Hematopoietic multipotent progenitor cell treated with erythropoietin and hydrocortisone succinate and interleukin-3 and kit ligand, for 8 days (in vitro differentiated cells): Measurements from ENCODE around the gene CTDP1.

ENCODE experiments used
- DNase-seq: peaks from one replicate; pipeline ENCODE4 v3.0.0-alpha.2; 2015

Gene CTDP1

GRCh38 chr18:79786304-79786703 lies 106.7 kb downstream of the CTDP1 start:
- DNase-seq = no peak

DNA sequence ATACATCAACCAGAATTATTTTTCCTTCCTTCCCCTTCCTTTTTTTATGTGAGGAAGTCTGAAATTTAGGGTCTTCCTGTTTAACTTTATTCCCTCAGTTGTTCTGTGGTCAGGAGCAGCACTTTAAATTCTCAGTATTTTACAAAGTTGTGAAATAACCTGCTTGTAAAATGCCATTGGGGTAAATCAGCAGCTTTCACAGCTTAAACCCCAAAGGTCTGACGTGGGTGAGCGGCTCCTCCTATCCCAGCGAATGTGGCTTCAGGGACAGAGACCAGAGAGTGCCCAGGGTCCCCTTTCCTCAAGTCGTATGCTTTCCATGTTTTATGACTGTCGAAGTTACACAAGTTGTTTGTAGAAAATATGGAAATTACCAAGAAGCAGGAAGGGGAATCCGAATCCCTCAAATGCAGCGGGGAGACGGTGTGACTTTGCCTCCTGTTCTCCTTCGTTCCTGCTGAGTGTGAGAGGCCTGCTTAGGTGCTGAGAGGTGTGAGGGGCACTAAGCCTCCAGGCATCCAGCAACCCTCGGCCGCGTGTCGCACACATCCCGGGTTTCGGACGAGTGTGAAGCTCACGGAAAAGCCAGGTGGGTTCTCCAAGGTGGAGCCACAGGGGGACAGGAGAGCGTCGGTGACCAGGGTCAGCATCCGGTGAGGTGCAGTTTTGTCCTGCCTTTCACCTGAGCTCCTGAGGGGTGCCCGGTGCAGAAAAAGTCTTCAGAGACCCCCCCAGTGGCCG lies 107.4 kb downstream of the CTDP1 start:
- DNase-seq = no peak

DNA sequence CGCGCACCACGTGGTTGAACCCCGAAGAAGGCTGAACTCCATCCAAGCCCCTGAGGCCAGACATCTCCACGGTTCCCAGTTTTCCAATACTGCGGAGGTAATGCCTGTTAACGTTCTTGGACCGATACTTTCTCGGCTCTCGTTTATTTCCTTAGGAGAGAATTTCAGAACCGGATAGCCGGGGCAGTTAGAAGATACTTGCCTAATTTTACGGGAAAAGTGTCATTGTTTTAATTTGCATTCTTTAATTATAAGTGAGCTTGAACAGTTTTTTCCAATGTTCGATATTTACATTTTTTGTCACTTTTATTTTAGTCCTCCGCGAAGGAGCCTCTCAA lies 107.9 kb downstream of the CTDP1 start:
- DNase-seq = no peak

GRCh38 chr18:79787865-79788733 lies 108.5 kb downstream of the CTDP1 start:
- DNase-seq = no peak

- DNase-seq = no peak
These were observed 109.1 kb downstream of the CTDP1 start for GRCh38 chr18:79788734-79789085.

GRCh38 chr18:79789091-79789891 lies 109.7 kb downstream of the CTDP1 start:
- DNase-seq = no peak

GRCh38 chr18:79789901-79790890 lies 110.6 kb downstream of the CTDP1 start:
- DNase-seq = no peak

- peak; percentile 79 for DNase-seq
These were observed 111.7 kb downstream of the CTDP1 start for GRCh38 chr18:79790996-79791972.

DNA sequence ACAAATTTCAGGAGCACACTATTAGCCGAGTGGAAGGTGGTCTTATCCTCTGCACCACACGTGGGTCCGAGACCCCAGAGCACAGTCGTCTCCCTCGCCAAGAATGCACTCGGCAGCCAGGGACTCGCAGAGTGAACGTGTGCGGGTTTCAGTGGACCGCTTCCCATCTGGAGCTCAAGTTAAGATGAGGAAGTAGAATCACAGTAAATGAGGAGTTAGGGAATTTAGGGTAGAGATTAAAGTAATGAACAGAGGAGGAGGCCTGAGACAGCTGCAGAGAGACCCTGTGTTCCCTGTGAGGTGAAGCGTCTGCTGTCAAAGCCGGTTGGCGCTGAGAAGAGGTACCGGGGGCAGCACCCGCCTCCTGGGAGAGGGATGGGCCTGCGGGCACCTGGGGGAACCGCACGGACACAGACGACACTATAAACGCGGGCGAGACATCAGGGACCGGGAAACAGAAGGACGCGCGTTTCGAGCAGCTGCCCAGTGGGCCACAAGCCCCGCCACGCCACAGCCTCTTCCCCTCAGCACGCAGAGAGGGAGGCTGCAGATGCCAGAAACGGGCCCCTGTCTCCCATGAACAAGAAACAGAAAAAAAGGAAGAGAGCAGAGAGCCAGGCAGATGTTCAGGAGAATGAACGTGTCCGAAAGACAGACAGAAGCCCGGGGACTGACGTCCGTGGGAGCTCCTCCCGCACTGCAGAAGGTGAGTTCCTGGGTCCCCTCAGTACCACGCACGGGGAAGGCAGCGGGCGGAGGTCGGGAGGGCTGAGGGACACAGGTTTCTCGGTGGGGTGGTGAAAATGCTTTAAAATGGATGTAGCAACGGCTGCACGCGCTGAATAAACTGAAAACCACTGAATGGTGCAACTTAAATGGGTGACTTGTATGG lies 112.7 kb downstream of the CTDP1 start:
- DNase-seq = no peak

DNA sequence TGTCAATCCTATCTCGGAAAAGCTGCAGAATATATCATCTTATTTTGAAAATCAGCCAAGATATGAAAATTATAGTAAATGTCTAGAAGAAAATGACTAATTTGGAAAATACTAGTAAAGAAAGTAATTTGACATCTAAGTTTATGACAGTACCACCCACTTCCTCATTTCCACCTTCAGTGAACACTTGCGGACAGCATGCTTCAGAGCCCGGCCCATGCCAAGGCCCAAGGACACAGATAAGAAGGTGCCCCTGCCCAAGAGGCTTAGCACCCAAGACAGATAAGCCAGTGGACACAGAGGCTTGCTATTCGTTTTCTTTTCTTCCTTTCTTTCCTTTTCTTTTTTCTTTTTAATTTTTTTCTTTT lies 113.4 kb downstream of the CTDP1 start:
- peak; percentile 80 for DNase-seq

DNA sequence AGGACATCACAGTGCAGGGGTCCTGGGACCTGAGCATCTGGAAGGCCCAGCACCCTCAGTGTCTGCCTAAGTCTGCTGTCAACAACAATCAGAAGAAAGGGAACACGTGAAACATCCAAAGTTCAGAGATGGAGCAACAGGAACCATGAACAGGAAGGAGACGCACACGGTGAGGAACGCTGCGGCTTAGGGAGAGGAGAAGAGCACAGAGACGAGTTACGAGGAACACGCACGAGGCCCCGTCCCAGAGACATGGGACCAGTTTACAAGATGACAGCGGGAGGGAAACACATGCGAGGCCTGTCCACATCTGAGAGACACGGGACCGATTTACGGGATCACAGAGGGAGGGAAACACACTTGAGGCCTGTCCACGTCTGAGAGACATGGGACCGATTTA lies 115.2 kb downstream of the CTDP1 start:
- no peak for DNase-seq

DNA sequence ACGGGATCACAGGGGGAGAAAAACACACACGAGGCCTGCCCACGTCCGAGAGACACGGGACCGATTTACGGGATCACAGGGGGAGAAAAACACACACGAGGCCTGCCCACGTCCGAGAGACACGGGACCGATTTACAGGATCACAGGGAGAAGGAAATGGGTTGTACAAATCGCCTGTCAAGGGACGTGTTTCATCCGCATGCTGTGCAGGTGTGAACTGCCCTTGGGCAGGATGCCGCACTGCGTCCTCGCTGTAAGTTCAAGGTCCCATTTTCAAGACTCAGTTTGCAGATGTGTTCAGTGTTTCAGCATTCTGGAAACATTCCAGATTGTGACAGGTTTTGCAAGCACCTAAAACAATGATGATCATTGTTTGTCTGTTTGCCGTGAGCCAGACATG lies 115.8 kb downstream of the CTDP1 start:
- DNase-seq = no peak

DNA sequence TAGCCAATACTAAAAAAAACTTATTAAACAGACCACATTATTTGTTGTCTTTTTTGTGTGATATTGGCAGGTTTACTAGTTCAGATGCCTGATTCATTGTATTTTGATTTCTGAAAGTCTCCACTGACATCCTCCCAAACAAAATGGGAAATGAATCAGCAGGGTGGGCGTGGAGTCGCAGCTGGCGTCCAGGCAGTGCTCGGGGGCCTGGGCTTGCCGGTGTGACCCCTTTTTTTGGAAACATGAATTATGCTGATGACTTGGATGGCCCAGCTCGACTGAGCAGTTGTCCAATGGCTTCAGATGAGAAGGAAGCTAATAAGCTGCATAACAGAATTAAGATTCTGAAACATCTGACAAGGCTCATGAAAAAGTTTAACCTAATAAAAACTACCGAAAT lies 116.4 kb downstream of the CTDP1 start:
- no peak for DNase-seq

DNA sequence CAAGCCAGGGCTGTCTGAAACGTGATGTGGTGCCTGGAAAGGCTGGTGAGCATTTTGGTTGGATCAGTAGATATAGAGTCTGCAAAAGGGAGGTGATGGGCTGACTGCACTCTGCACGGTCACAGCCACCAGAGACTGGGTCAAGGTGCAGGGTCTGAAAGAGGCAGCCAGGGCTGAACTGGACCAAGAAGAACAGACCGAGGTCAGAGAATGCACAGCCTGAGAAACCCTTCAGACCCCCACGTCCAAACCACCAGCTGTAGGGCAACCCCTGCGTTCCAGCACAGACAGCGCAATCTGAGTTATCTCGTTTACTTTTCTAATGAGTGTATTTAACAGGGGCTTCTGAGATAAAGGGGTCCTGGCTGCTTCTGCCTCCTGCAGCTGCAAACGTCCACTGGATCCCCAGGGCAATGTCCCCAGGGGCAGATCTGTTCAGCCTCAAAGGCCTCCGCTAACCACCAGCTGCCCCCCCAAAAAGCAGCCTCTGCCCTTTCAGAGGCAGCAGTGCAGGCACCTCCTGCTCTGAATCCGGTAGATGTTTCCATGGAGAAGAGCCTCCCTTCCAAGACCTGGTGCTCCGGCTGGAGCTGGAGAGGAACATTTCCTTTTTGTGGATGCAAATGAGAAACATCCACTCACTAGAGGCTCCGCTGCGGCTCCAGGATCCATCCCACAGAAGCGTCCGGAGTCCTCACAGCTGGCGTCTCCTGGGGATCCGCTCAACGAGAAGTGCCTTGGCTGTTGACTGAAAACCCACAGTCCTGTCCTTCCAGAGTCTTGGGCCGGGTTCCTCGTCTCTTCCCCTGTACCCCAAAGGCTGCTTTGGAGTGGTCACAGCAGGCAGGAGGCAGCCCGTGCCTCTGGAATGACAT lies 117.2 kb downstream of the CTDP1 start:
- no peak for DNase-seq

DNA sequence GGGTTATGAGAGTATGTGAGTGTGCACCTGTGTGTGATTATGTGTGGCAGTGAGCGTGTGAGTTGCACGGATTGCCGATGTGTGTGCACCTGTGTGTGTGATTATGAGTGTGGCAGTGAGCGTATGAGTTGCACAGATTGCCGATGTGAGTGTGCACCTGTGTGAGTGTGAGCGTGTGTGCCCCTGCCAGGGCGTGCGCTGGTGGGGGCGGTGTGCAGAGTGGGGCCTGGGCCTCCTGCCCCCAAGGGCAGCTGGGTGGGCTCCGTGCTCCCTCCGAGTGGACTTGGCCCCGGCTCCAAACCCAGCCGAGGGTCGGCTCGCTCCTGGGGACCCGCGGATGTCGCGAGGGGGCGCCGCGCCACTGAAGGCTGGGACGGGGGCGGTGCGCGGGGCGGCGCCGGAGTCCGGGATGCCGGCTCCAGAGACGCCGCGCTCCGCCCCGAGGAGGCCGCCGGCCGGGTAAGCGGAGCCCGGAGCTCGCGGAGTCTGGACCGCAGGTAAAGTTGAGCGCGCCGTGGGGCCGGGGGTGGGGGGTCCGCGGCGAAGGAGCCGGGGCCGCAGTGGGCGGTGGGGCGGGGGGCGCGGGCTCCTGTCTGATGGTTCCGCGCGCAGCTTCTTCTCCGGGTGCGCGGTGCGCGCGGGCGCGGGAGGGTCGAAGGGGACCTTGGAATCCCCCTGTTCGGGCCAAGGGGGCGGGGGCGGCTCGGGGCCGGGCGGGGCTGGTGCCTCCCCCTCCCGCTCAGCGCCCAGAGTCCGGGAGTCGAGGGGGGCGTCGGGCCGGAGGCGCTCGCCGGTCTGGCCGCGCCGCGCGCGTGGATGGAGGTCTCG lies 118.1 kb downstream of the CTDP1 start, which contains the start of gene KCNG2:
KCNG2 (plus strand) TSS at position 421 of the 828 bp plus-strand sequence. CDS start 65,730 bp downstream, outside the sequence.
- DNase-seq = no peak

- DNase-seq = no peak
These were observed 118.9 kb downstream of the CTDP1 start for GRCh38 chr18:79798346-79798998.

GRCh38 chr18:79798999-79799370 lies 119.4 kb downstream of the CTDP1 start:
- no peak for DNase-seq
